Measurements from ENCODE around the gene MINAR1.

The MINAR1 gene

DNA sequence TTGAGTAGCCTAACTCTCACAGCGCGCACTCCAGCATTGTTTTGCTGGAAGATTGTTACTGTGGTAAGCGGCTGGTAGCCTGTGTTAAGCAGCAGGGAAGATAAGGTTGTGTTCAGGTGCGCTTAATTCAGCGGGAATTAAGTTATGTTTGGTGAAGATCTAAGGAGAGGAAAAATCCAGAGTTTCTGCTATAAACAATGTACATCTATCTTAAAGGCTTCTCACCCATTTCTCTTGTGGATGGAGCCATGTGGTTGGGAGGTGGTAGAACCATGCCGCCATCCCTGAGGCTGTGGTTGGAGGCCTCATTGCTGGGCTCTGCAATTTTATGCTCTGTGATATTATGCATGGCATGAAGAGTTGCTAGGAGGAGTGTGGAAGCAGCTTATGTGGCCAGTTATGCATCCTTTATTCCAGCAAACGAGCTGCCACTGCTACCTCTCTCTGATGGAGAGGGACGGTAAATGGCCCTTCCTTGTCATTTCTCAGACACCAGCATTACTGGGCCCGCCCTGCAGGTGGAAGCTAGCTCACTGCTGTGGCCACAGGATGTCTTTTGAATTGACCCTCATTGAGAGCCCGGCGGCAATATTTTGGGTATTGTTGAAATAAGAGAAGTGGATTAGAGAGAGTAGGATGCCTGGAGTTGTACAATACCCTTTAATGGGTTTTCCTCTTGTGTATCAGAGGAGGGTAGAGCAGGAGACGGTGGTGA is 1.3 kb downstream of the MINAR1 start:
- no peak overlapping the region for H3K4me2 ChIP-seq (ENCODE audit: low read length)
- H4K20me1 ChIP-seq (ENCODE audit: insufficient read depth, low read length), result no peaks in the 10 kb centered on the region
- no peaks in the 10 kb centered on the region for H3K79me2 ChIP-seq (ENCODE audit: insufficient read depth, low read length)
- no peak for TF ChIP-seq CTCF (IDR thresholded peaks at IDR 0.05; ENCODE audit: low read length)
- TF ChIP-seq EZH2 (IDR thresholded peaks at IDR 0.05; ENCODE audit: borderline replicate concordance, low read length), result no peak
- no peaks in the 10 kb centered on the region for H3K27me3 ChIP-seq (ENCODE audit: insufficient read depth, low read length)
- H3K4me1 ChIP-seq (ENCODE audit: insufficient read depth, low read length, severe bottlenecking), result no peaks in the 10 kb centered on the region
- no peak overlapping the region for H3K27ac ChIP-seq (ENCODE audit: low read depth, low read length, poor library complexity, severe bottlenecking)
- H3K4me3 ChIP-seq (ENCODE audit: low read depth, low read length, poor library complexity, severe bottlenecking), result no peak overlapping the region
- H2AFZ ChIP-seq (ENCODE audit: low read length), result no peak overlapping the region
- H3K9me2 ChIP-seq (ENCODE audit: low read depth, low read length), result no peaks in the 10 kb centered on the region
- no peaks in the 10 kb centered on the region for H3K9me3 ChIP-seq (ENCODE audit: low read length)
- no peaks in the 10 kb centered on the region for H3K36me3 ChIP-seq (ENCODE audit: insufficient read depth, low read length)
- H3F3A ChIP-seq (ENCODE audit: insufficient read depth, low read length), result no peaks in the 10 kb centered on the region
- H3K9ac ChIP-seq (ENCODE audit: low read length), result no peak overlapping the region

- Histone ChIP-seq H3K4me3 (ENCODE audit: low read depth, low read length, poor library complexity, severe bottlenecking) (no peak overlapping the region), H3K36me3 (ENCODE audit: insufficient read depth, low read length) (no peaks in the 10 kb centered on the region), H3F3A (ENCODE audit: insufficient read depth, low read length) (no peaks in the 10 kb centered on the region), H3K9me3 (ENCODE audit: low read length) (no peaks in the 10 kb centered on the region), H3K27ac (ENCODE audit: low read depth, low read length, poor library complexity, severe bottlenecking) (no peak overlapping the region), H4K20me1 (ENCODE audit: insufficient read depth, low read length) (no peaks in the 10 kb centered on the region), H3K9me2 (ENCODE audit: low read depth, low read length) (no peaks in the 10 kb centered on the region), H3K27me3 (ENCODE audit: insufficient read depth, low read length) (no peaks in the 10 kb centered on the region), H3K4me1 (ENCODE audit: insufficient read depth, low read length, severe bottlenecking) (no peaks in the 10 kb centered on the region), H3K79me2 (ENCODE audit: insufficient read depth, low read length) (no peaks in the 10 kb centered on the region), H3K9ac (ENCODE audit: low read length) (no peak overlapping the region), H2AFZ (ENCODE audit: low read length) (no peak overlapping the region), H3K4me2 (ENCODE audit: low read length) (no peak overlapping the region)
- TF ChIP-seq EZH2 (IDR thresholded peaks at IDR 0.05; ENCODE audit: borderline replicate concordance, low read length), result no peak
- TF ChIP-seq CTCF (IDR thresholded peaks at IDR 0.05; ENCODE audit: low read length), result no peak
Observed at GRCh38 chr15:79434361-79434760, 2.2 kb downstream of the MINAR1 start.

- Histone ChIP-seq H4K20me1 (ENCODE audit: insufficient read depth, low read length) (no peaks in the 10 kb centered on the region), H3K4me1 (ENCODE audit: insufficient read depth, low read length, severe bottlenecking) (no peaks in the 10 kb centered on the region), H3K9me3 (ENCODE audit: low read length) (no peaks in the 10 kb centered on the region), H3K36me3 (ENCODE audit: insufficient read depth, low read length) (no peaks in the 10 kb centered on the region), H3K4me2 (ENCODE audit: low read length) (no peak overlapping the region), H3K4me3 (ENCODE audit: low read depth, low read length, poor library complexity, severe bottlenecking) (no peak overlapping the region), H3K27ac (ENCODE audit: low read depth, low read length, poor library complexity, severe bottlenecking) (no peak overlapping the region), H2AFZ (ENCODE audit: low read length) (no peak overlapping the region), H3K9me2 (ENCODE audit: low read depth, low read length) (no peaks in the 10 kb centered on the region), H3K79me2 (ENCODE audit: insufficient read depth, low read length) (no peaks in the 10 kb centered on the region), H3K27me3 (ENCODE audit: insufficient read depth, low read length) (no peaks in the 10 kb centered on the region), H3K9ac (ENCODE audit: low read length) (no peak overlapping the region), H3F3A (ENCODE audit: insufficient read depth, low read length) (no peaks in the 10 kb centered on the region)
- TF ChIP-seq EZH2 (IDR thresholded peaks at IDR 0.05; ENCODE audit: borderline replicate concordance, low read length) (no peak), CTCF (IDR thresholded peaks at IDR 0.05; ENCODE audit: low read length) (no peak)
Observed at GRCh38 chr15:79436037-79436780, 4.1 kb downstream of the MINAR1 start.

Data from OCI-LY1 (cell line).